ENCODE data around the gene LCE5A. TPM values are rescaled to one million over a fixed set of nuclear protein-coding genes. Genes with fewer than 3 reads are reported as not detected.

Gene LCE5A
- not detected for total RNA-seq
- polyA plus RNA-seq, result not detected

GRCh38 chr1:152510503-152510902 lies at the start of gene LCE5A:
Gene LCE5A (plus strand): TSS chr1:152510803. CDS start chr1:152511535, 732 bp downstream.
- H3K27ac ChIP-seq, result no peak within 1 kb of the TSS
- no peak for TF ChIP-seq CTCF (IDR thresholded peaks at IDR 0.05)
- H3K4me1 ChIP-seq, result no peaks in the 10 kb centered on the region
- no peak within 1 kb of the TSS for H3K4me3 ChIP-seq
- FAIRE-seq (no peak), DNase-seq (no peak), ATAC-seq (no peak)
- no peaks in the 10 kb centered on the region for H3K36me3 ChIP-seq
- intact Hi-C loops (cut with DNase I), result no loop called here
- no peaks in the 10 kb centered on the region for H3K9me3 ChIP-seq
- peaks cover 0 to 23% (median 0%) of the 10 kb centered on the region in 4 donors for H3K27me3 ChIP-seq
- WGBS, 2 donors, result 79 to 84% methylated on average over 3 of the region's 3 CpGs

GRCh38 chr1:152461544-152461943 lies 49.1 kb upstream of the LCE5A start:
- peak; percentile 82 for FAIRE-seq
- Histone ChIP-seq H3K27ac (no peak overlapping the region), H3K4me1 (no peaks in the 10 kb centered on the region), H3K4me3 (no peak overlapping the region), H3K36me3 (no peaks in the 10 kb centered on the region), H3K9me3 (no peaks in the 10 kb centered on the region), H3K27me3 (no peaks in the 10 kb centered on the region)
- peak; percentile 70 to 79 (median 73) for ATAC-seq
- TF ChIP-seq CTCF (IDR thresholded peaks at IDR 0.05), result peak in 3 of 4 donors; percentile 19 to 47 (median 47)
- WGBS, 2 donors, result 3 to 5% methylated on average over 6 of the region's 6 CpGs
- DNase-seq, result peak in 5 of 6 donors; percentile 23 to 63 (median 38)
- intact Hi-C loops (cut with DNase I), result no loop called here

- no peak for FAIRE-seq
- no peak for DNase-seq
- Histone ChIP-seq H3K36me3 (no peaks in the 10 kb centered on the region), H3K9me3 (no peaks in the 10 kb centered on the region), H3K4me3 (no peak overlapping the region), H3K27me3 (no peaks in the 10 kb centered on the region), H3K27ac (no peak overlapping the region), H3K4me1 (no peaks in the 10 kb centered on the region)
- no peak for ATAC-seq
- 84 to 92% methylated on average over 26 of the region's 26 CpGs for WGBS, 2 donors
- TF ChIP-seq CTCF (IDR thresholded peaks at IDR 0.05), result no peak
- intact Hi-C loops (cut with DNase I), result no loop called here
These were observed 48.0 kb upstream of the LCE5A start for GRCh38 chr1:152462636-152463035.

GRCh38 chr1:152466217-152466616 lies 44.4 kb upstream of the LCE5A start:
- H3K27ac ChIP-seq, result no peak overlapping the region
- no peaks in the 10 kb centered on the region for H3K4me1 ChIP-seq
- TF ChIP-seq CTCF (IDR thresholded peaks at IDR 0.05), result no peak
- H3K36me3 ChIP-seq, result no peaks in the 10 kb centered on the region
- peaks cover 0 to 6% (median 0%) of the 10 kb centered on the region in 4 donors for H3K27me3 ChIP-seq
- H3K4me3 ChIP-seq, result no peak overlapping the region
- FAIRE-seq (peak; percentile 80), ATAC-seq (no peak), DNase-seq (no peak)
- intact Hi-C loops (cut with DNase I), result no loop called here
- H3K9me3 ChIP-seq, result no peaks in the 10 kb centered on the region
- 41 to 59% methylated on average over 1 of the region's 1 CpG for WGBS, 2 donors

- no peak overlapping the region for H3K4me3 ChIP-seq
- no peaks in the 10 kb centered on the region for H3K4me1 ChIP-seq
- ATAC-seq, result no peak
- no peaks in the 10 kb centered on the region for H3K36me3 ChIP-seq
- H3K9me3 ChIP-seq, result no peaks in the 10 kb centered on the region
- FAIRE-seq, result no peak
- DNase-seq, result no peak
- H3K27me3 ChIP-seq, result peaks cover 0 to 2% (median 0%) of the 10 kb centered on the region in 4 donors
- H3K27ac ChIP-seq, result no peak overlapping the region
- 62 to 67% methylated on average over 4 of the region's 4 CpGs for WGBS, 2 donors
- intact Hi-C loops (cut with DNase I), result no loop called here
- no peak for TF ChIP-seq CTCF (IDR thresholded peaks at IDR 0.05)
These were observed 36.6 kb upstream of the LCE5A start for GRCh38 chr1:152473887-152474537.

All from pancreas (tissue), 10 donors.